GM13976 (cell line): ENCODE results near the gene C7orf57.

ENCODE experiments used
- DNase-seq: peaks from one replicate; pipeline ENCODE4 v3.0.0; 2012; ENCODE audit warnings: low spot score
- CTCF ChIP-seq: IDR thresholded peaks from 2 replicates; pipeline ENCODE4 v1.5.1; 2012; ENCODE audit warnings: borderline replicate concordance, mild to moderate bottlenecking; ENCODE audit not compliant: insufficient read depth; ENCODE audit errors: extremely low read depth, missing control alignments, control extremely low read depth
- in situ Hi-C: fragments of 300-500 bp; cut with MboI; formaldehyde crosslinking; loops from one replicate; pipeline ENCODE4 v1.12.0; 2022; ENCODE audit warnings: low sequenced_read_pairs, mixed read lengths, inconsistent platforms; ENCODE audit not compliant: unreplicated experiment

C7orf57 gene

DNA sequence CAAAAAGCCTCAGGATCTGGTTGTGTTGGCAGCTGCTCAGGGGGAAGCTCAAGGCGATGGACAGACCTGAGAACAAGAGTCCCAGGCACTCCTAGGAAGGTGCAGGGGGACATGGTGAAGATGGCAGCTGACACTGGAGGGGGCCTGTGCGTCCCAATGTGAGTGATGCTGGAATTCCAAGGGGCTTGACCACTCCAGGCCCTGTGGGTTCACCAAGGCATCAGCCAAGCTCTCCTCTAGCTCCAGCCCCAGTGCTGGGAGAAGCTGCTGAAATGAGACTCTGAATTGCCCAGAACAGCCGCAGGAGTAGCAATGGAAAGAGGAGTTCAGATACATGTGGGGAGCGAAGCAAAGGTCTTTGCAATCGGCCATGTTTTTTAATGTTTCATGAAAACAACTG lies 69.7 kb downstream of the C7orf57 start:
- in situ Hi-C loops: loop anchor here (25.0 kb wide), 1 partner anchor 107 kb away; no protein-coding TSS in a partner anchor
- TF ChIP-seq CTCF: no peak
- DNase-seq: no peak

GRCh38 chr7:48106906-48107659 lies 71.7 kb downstream of the C7orf57 start:
- in situ Hi-C loops: loop anchor here (25.0 kb wide), 1 partner anchor 105 kb away; no protein-coding TSS in a partner anchor
- TF ChIP-seq CTCF: no peak
- DNase-seq: no peak

DNA sequence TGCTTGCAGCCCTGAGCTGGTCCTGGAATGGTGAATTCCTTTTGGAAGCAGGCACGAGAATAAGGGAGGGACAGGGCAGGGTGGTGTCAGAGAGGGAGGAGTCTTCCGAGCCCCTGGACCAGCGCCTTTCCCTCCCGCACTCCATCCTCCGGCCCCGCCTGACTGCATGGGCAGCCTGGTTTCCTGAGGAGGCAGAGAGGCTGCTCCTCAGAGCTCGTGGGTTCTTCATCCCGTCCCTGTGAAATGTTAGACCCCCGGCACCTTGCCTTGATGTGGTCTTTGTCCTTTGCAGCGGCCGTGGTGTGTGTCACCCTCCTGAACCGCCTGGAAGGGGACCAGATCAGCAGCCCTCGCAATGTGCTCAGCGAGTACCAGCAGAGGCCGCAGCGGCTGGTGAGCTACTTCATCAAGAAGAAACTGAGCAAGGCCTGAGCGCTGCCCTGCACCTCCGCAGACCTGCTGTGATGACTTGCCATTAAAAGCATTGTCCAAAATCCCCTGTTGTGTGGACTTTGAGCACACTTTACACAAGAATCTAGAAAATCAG lies 72.7 kb downstream of the C7orf57 start:
- no peak for DNase-seq
- no peak for TF ChIP-seq CTCF
- in situ Hi-C loops: loop anchor here (25.0 kb wide), 1 partner anchor 104 kb away; no protein-coding TSS in a partner anchor

- no peak for DNase-seq
- no peak for TF ChIP-seq CTCF
- in situ Hi-C loops: loop anchor here (25.0 kb wide), 1 partner anchor 103 kb away; no protein-coding TSS in a partner anchor
Measured at GRCh38 chr7:48108959-48109847, 73.9 kb downstream of the C7orf57 start.

DNA sequence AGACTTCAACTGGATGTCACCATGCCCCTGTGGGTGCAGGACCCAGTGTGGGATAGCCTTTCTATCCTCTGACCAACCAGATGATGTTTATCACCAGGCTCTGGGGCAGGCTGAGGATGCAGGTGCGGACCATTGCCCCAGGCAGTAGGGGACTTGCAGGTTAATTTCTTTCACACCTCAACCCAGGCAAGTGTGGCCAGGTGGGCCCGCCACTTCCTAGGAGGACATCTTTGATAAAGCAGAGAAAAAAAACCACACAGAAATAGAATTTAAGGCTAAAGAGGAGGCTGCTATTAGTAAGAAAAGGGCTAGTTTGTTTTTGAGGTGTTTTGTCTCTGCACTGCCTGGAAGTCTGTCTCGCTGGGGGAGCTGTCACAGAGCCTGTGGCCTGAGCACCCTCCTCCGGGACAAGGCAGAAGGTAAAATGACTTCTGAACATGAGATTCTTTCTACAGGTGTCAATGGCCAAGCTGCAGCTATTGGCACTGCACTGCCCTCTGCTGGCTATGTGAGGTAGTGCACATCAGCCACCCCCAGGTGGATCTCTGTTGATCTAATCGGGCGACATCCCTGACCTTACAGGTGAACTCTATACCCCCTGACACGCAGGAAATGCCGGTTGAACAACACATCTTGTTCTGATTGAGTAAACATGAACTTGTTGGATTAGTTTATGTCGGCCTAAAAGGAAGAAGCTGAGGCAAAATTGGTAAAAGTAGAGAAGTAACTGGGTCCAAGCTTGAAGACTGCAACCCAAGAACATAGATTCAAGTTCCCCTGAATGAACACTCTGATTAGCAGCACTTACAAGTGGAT lies 74.7 kb downstream of the C7orf57 start:
- peak; percentile 83 for DNase-seq
- in situ Hi-C loops: loop anchor here (10.0 to 25.0 kb wide), 2 partner anchors 102 to 165 kb away; partner anchors contain the start of gene PKD1L1
- TF ChIP-seq CTCF: peak; percentile 94
